Nephron progenitor cell (in vitro differentiated cells): Measurements from ENCODE around the gene TTLL11.

Experiments used
- DNase-seq: peaks from one replicate; pipeline ENCODE4 v3.0.0; 2021
- H3K27ac Mint-ChIP-seq: 2 replicates; pipeline ENCODE4 v1.8.0; 2021; ENCODE audit warnings: mild to moderate bottlenecking, moderate library complexity, mixed read lengths
- H3K27me3 Mint-ChIP-seq: 2 replicates; pipeline ENCODE4 v1.8.0; 2021; ENCODE audit warnings: mild to moderate bottlenecking, low read depth, mixed read lengths; ENCODE audit not compliant: poor library complexity
- H3K36me3 Mint-ChIP-seq: 2 replicates; pipeline ENCODE4 v1.8.0; 2021; ENCODE audit warnings: low read depth, mixed read lengths
- H3K4me1 Mint-ChIP-seq: 2 replicates; pipeline ENCODE4 v1.8.0; 2021; ENCODE audit warnings: mixed read lengths
- H3K4me3 Mint-ChIP-seq: 2 replicates; pipeline ENCODE4 v1.8.0; 2021; ENCODE audit warnings: mild to moderate bottlenecking, moderate library complexity, mixed read lengths
- H3K9me3 Mint-ChIP-seq: 2 replicates; pipeline ENCODE4 v1.8.0; 2021; ENCODE audit warnings: mild to moderate bottlenecking, moderate library complexity, mixed read lengths
- TF ChIP-seq, protein P1 (sequence below): fragments of 200-600 bp; sonication (generic); IDR thresholded peaks from 2 replicates; pipeline ENCODE4 v1.5.0; 2021; ENCODE audit warnings: antibody characterized with exemption

The TTLL11 gene

GRCh38 chr9:121783521-121784507 is 309.3 kb downstream of the TTLL11 start:
- Mint-ChIP-seq H3K36me3 (peaks cover 27% of the 10 kb centered on the region), H3K4me3 (no peak overlapping the region), H3K27me3 (peaks cover 6% of the 10 kb centered on the region), H3K27ac (peak overlapping the region; percentile 76), H3K9me3 (peaks cover 2% of the 10 kb centered on the region), H3K4me1 (peaks cover 55% of the 10 kb centered on the region)
- TF ChIP-seq, protein P1, sequence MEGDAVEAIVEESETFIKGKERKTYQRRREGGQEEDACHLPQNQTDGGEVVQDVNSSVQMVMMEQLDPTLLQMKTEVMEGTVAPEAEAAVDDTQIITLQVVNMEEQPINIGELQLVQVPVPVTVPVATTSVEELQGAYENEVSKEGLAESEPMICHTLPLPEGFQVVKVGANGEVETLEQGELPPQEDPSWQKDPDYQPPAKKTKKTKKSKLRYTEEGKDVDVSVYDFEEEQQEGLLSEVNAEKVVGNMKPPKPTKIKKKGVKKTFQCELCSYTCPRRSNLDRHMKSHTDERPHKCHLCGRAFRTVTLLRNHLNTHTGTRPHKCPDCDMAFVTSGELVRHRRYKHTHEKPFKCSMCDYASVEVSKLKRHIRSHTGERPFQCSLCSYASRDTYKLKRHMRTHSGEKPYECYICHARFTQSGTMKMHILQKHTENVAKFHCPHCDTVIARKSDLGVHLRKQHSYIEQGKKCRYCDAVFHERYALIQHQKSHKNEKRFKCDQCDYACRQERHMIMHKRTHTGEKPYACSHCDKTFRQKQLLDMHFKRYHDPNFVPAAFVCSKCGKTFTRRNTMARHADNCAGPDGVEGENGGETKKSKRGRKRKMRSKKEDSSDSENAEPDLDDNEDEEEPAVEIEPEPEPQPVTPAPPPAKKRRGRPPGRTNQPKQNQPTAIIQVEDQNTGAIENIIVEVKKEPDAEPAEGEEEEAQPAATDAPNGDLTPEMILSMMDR: no peak
- no peak for DNase-seq

DNA sequence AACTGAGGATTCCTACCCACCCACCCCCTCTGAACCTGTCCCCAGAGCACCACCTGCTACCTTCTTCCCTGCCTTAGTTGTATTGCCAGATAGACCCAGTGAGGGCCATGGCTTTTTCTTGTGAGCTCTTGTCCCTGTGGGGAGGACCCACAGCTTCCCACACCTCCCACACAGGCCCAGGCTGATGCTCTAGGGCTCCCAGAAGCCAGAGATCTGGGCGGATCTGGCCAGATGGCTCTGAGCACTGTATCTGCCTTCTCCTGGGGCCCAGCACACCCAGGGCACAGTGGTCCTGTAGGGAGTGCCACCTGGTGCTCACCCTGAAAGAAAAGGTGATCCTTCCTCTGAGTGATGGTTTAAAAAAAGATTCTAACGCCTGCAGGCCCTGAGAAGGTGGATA is 310.0 kb downstream of the TTLL11 start:
- no peak overlapping the region for H3K4me3 Mint-ChIP-seq
- TF ChIP-seq, protein P1: no peak
- peaks cover 34% of the 10 kb centered on the region for H3K36me3 Mint-ChIP-seq
- H3K27me3 Mint-ChIP-seq: peaks cover 6% of the 10 kb centered on the region
- no peak overlapping the region for H3K27ac Mint-ChIP-seq
- peaks cover 4% of the 10 kb centered on the region for H3K9me3 Mint-ChIP-seq
- H3K4me1 Mint-ChIP-seq: peaks cover 55% of the 10 kb centered on the region
- no peak for DNase-seq

DNA sequence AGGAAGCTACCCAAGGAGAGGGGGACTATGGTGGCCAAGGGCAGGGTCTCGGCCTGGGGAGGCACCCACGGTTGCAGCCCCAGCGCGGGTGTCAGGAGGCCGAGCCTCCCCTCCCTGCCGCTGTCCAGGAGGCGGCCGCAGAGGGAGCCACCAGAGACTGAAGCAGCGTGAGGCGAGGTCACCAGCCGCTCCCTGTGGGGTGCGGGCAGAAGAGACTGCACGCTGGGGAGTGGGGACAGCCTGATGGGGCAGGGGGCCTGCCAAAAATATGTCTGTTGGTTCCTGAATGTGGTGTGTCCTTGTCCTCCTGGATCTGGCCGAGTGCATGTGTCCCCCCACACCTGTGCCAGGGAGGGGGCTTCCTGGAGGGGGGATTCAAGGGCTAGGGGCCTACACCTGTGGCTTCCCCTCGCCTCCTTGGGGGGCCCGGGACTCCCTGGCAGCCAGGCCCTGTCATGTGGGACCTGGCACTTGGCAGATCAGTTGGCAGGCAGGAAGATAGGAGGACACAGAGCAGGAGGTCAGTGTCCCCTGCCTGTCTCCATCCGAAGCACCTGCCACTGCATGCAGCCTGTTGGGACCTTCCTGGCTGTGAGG is 310.5 kb downstream of the TTLL11 start:
- H3K9me3 Mint-ChIP-seq: peaks cover 4% of the 10 kb centered on the region
- H3K27me3 Mint-ChIP-seq: peaks cover 6% of the 10 kb centered on the region
- H3K4me1 Mint-ChIP-seq: peaks cover 55% of the 10 kb centered on the region
- H3K27ac Mint-ChIP-seq: peak overlapping the region; percentile 79
- no peak overlapping the region for H3K4me3 Mint-ChIP-seq
- TF ChIP-seq, protein P1: no peak
- no peak for DNase-seq
- H3K36me3 Mint-ChIP-seq: peaks cover 39% of the 10 kb centered on the region

DNA sequence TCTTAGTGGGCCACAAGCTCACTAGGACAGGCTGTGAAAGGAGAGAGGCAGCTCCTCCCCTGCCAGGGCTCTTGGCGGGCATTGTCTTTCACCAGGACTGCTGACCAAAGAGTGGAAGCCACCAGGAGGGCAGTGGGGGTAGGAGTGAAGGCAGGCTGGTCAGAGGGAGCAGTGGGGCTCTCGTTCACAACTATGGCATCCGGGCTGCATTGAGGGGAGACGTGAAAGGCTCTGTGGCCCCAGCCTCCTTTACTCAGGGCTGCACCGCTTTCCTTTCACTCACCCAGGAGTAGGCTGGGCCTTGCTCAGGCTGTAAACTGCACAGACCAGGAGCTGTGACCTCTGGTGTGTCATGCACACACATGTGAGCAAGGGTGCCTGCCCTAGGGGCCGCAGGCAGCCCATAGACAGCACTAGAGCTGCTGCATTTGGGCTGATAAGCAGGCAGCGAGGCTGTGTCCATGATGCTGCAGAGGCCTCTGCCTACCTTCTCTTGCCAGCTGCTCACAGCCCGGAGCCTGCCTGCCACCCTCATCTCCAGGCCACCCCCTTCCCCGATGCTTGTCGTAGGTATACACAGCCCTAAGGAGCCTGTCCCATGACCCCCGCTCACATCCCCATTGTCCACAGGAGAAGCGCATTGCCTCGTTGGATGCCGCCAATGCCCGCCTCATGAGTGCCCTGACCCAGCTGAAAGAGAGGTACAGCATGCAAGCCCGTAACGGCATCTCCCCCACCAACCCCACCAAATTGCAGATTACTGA is 311.2 kb downstream of the TTLL11 start:
- TF ChIP-seq, protein P1: no peak
- H3K4me1 Mint-ChIP-seq: peaks cover 55% of the 10 kb centered on the region
- peaks cover 46% of the 10 kb centered on the region for H3K36me3 Mint-ChIP-seq
- peaks cover 6% of the 10 kb centered on the region for H3K27me3 Mint-ChIP-seq
- peaks cover 4% of the 10 kb centered on the region for H3K9me3 Mint-ChIP-seq
- H3K4me3 Mint-ChIP-seq: no peak overlapping the region
- no peak for DNase-seq
- peak overlapping the region; percentile 79 for H3K27ac Mint-ChIP-seq

DNA sequence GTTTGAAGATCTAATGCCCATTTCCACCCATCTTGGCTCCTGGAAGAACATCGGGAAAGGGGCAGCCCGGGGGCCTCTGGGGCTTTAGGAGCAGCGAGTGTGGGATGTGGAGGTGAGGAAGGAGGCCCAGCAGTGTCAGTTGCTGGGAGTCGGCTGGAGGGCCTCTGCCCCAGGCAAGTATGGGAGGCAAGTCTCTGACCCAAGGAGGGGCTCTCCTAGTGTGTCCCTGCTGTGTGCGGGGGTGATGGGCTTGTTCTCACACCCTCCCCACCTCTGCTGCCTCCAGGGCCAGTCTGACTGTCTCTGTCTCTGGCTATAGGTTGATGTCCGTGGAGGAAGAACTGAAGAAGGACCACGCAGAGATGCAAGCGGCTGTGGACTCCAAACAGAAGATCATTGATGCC is 312.0 kb downstream of the TTLL11 start:
- Mint-ChIP-seq H3K27ac (peak overlapping the region; percentile 74), H3K4me1 (peaks cover 55% of the 10 kb centered on the region), H3K36me3 (peaks cover 54% of the 10 kb centered on the region), H3K9me3 (peaks cover 4% of the 10 kb centered on the region), H3K27me3 (peaks cover 6% of the 10 kb centered on the region), H3K4me3 (no peak overlapping the region)
- no peak for DNase-seq
- TF ChIP-seq, protein P1: no peak
